SH-SY5Y (cell line): ENCODE measurements around the gene MGME1.

ENCODE experiments used
- GATA2 ChIP-seq: IDR thresholded peaks from 2 replicates; pipeline ENCODE4 v1.6.1; 2011; ENCODE audit warnings: mild to moderate bottlenecking, low read depth, low read length
- GATA3 ChIP-seq: IDR thresholded peaks from 2 replicates; pipeline ENCODE4 v1.6.1; 2011; ENCODE audit warnings: low read depth, mild to moderate bottlenecking, low read length, moderate library complexity

The MGME1 gene

DNA sequence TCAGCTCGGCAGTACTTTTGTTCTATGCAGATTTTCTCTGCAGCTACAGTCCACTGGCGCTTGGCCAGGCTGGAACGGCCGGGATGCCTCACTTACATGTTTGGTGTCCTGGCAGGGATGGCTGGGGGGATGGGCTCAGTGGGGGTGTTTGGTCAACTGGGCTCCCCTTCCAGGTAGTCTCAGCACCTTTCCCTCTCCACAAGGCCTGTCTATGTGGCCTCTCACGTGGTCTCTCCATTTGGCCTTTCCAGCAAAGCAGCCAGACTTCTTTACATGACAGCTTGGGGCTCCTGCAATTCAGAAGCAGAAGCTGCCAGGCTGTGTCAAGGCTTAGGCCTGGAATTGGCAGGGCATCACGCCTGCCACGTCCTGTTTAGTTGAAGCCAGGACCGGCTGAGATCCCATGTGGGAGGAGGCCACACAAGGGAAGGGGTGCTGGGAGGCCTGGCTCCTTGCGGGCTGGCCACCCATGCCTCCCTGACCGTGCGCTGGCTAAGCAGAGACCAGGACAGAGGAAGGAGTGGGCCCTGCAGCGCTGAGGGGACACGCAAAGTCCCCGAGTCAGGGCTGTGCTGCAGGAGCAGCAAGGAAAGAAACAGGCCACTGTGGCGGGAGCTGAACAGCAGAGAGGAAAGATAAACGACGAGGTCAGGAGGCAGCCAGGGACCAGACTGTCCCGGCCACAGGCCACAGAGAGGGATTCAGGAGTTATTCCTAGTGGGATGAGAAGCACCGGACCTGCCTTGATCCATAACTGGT, 38.9 kb downstream of the MGME1 start:
- TF ChIP-seq GATA3, result no peak

DNA sequence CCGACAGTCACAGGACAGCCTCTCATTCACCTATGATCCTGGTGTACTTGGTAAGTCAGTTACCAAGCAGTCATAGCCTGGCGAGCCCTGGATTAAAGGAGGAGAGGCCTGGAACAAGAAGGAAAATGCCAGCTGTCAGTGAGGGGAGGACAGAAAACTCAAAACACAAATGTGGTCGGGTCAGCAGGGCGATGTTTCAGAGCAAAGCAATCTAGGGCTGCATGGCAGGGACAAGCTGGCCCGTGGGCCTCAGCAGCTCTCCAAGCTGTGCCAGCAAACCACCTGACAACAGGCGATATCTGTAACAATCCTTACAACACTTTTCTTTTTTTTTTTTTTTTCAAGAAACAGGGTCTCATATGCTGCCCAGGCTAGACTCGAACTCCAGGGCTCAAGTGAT, 40.3 kb downstream of the MGME1 start:
- TF ChIP-seq GATA3 (no peak), GATA2 (no peak)

DNA sequence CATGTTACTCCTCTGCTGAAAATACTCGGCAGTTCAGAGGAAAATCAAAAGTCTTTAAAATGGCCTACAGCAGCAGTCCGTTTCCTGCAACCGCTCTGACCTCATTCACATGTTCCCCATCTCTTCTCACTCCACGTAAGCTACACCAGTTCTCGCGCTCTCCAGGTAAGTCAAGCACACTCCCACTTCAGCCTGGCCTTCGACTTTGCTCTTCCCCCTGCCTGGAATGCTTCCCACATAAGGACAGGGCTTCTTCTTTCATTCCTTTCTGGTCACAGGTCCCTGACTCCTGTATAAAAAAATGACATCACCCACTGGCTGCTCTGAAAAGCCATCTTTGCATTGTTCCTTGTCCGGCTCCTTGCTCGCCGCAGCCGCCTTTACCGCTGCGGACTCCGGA, 42.7 kb downstream of the MGME1 start:
- TF ChIP-seq GATA2 (no peak), GATA3 (no peak)

DNA sequence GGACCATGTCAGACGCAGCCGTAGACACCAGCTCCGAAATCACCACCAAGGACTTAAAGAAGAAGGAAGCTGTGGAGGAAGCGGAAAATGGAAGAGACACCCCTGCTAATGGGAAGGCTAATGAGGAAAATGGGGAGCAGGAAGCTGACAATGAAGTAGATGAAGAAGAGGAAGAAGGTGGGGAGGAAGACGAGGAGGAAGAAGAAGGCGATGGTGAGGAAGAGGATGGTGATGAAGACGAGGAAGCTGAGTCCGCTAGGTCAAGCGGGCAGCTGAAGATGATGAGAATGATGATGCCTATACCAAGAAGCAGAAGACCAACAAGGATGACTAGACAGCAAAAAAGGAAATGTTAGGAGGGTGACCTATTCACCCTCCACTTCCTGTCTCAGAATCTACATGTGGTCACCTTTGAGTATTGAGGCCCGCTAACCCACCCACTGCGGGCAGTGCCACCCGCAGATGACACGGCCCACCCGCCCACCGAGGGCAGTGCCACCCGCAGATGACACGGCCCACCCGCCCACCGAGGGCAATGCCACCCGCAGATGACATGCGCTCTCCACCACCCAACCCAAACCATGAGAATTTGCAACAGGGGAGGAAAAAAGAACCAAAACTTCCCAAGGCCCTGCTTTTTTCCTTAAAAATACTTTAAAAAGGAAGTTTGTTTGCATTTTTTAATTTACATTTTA, 43.3 kb downstream of the MGME1 start:
- TF ChIP-seq GATA3 (no peak), GATA2 (no peak)

DNA sequence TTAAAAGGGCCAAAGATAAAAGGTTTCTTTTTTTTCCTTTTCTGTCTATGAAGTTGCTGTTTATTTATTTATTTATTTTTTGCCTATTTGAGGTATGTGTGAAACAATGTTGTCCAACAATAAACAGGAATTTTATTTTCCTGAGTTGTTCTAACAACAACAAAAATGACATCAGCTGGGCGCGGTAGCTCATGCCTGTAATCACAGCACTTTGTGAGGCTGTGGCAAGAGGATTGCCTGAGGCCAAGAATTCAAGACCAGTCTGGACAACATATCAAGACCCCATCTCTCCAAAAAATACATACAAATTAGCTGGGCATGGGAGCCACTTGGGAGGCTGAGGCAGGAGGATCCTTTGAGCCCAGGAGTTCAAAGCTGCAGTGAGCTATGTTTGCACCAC, 44.1 kb downstream of the MGME1 start:
- no peak for TF ChIP-seq GATA2
- no peak for TF ChIP-seq GATA3

DNA sequence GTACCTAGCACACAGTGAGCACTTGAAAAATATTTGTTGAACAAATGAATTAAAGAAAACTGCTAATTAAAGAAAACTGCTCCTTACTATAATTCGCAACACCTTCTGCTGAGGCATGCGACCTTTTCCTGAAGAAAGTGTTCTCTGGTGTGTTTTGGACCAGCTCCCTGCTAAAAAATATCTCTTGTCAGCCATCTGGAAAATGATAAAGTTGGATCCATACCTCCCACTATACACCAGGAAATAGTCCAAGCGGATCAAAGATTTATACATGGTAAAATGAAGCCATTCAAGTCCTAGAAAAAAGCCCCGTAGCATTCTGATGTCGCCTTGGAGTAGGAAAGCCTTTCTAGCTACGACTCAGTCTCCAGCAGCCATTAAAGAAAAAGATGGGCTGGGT, 45.6 kb downstream of the MGME1 start:
- TF ChIP-seq GATA3, result no peak

DNA sequence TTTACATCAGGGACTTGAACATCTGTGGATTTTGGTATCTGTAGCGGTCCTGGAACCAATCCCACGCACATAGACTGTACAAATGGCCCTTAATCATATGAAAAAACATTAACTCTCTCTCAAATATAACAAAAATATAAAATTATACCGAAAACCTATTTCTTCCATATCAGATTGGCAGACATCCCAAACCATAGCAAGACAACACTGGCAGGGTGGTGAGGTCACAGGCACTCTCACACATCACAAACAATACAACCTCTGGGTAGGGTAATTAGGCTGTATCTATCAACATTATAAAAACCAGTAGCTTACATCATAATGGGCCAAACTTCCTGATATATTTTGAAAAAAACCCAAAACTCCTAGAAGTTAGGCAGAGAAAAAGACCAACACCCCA, 48.0 kb downstream of the MGME1 start:
- TF ChIP-seq GATA2 (peak; percentile 68; the same call in 1 of the 2 replicates), GATA3 (0 out of 2 replicates have a peak, but pooled peaks have one; percentile 29)

DNA sequence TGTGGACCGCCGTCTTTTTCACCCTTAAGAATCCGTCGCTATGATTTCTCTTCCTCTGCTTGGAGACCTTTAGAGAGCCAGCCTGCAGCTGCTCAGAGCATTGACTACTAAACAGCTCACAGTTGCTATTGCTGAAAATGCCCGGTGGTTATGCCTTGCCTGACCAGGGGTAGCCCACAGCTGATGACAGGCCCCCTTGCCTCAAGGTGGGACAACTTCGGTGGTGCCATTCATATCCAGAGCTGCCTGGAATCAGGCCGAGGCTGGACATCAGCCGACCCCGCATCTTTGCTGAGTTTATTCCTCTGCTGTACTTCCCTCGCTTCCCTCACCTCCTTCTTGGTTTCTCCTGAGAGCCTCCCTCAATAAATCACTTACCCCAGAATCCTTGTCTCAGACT, 49.3 kb downstream of the MGME1 start:
- TF ChIP-seq GATA3 (no peak), GATA2 (no peak)

DNA sequence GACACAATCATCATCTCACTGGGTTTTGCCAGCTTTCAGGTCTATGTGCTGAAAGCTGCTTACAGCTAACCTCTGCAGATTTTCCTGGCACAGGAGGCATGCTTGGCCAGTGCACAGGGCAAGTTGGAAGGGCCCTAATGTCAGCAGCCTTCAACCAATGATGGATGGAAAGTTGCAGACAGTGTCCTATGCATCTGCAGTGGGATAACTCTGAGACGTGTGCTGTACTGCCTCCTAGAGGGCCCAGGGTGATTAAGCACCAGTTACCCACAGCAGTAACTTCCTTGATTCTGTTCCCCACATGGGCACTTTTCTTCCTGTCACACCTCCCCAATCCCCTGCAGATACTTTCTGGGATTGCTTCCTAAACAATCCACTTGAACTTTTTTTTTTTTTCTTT, 50.2 kb downstream of the MGME1 start:
- TF ChIP-seq GATA2 (no peak), GATA3 (no peak)

DNA sequence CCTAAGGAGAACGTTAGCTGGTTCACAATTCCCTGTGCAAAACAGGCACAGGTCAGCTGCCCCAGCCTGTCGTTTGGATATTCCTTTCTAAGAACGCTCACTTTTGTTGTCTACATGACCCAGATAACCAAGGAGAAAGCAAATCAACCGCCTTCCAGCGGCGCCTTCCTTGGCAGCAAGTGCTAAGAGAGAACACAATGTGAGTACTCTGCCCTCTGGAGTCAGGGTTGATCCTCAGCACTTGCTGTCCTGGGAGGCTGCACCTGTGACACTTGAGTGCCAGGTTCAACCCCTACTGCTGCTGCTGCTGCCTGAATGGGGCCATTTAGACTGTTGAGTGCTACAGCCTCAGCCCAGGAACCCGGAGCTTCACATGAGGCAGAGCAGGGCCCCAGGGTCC, 52.1 kb downstream of the MGME1 start:
- TF ChIP-seq GATA2, result no peak
- no peak for TF ChIP-seq GATA3

DNA sequence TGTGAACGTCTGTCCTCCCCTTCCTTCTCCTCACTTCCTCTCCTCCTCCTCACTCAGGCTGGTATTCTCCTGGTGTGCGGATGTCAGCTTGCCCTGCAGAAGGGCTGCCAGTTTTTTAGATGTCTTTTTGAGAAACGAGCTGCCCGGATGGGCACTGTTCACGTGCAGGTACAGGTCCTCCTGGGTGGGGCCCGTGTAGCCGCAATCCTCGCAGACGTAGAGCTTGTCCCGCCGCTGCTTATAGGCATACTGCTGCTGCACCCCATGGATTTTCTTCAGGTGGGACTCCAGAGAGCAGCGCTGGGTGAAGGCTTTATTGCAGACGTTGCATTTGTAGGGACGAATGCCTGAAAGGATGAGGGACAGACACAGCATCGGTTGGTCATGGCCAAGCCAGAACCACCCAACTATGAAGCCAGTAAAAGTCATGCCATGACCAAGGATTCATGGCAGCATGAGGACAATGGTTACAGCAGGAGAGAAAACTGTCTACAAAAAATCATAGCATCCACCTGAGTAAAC, 55.8 kb downstream of the MGME1 start:
- TF ChIP-seq GATA3 (no peak), GATA2 (no peak)

DNA sequence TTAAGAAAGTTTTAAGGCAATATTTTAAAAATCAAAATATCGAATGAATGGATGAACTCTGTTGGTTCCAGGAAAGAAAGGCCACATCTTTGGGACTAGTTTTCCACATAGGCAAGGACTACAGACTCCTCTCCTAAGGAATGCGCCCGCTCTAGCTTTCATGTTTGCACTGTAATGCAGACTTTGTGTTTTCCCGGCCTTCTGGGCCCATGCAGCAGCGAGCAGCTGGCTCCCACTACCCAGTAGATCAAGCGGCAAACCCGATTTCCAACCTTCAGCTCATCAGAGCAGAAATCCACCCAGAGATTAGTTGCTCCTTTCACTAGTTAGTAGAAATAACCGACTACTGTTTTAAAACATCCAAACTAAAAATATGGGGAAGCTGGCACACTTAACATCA, 61.2 kb downstream of the MGME1 start:
- no peak for TF ChIP-seq GATA3
- no peak for TF ChIP-seq GATA2

DNA sequence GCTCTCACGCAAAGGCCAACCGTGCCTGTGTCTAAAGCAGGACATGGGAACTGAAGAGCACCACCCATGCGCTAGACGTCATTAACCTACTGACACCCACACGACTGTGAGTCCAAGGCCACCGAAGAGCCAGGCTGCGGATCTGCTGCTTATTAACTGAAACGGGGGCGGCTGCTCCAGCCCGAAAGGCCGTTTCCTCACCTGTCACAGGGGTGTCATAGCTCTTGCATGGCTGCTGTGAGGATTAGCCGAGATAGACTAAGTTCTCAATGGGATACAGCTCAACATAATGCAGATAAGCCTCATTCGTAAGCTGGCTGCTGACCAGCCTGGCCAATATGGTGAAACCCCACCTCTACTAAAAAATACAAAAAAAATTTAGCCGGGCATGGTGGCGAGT, 62.2 kb downstream of the MGME1 start:
- no peak for TF ChIP-seq GATA3
- no peak for TF ChIP-seq GATA2

DNA sequence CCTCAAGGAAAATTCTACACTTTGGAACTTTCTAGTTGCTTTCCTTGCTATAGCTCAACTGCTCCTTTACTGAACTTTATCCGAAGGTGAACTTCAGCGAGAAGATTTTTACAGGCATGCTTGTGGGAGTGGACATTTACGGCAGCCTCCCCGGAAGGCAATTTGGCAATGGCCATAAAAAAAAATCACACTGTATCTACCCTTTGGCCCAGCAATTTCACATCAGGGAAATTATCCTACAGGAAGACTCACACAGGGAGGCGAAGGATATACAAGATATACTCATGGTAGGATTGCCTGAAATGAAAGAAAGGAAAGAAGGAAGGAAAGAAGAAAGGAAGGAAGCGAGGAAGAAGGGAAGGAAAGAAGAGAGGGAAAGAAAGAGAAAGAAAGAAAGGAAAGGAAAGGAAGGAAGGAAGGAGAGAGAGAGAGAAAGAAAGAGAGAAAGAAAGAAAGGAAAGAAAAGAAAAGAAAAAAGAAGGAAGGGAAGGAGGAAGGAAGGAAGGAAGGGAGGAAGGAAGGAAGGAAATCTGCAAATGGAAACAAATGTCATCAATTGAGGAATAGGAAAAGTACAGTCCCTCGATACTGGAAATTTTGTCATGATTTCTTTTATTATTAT, 63.2 kb downstream of the MGME1 start:
- TF ChIP-seq GATA2 (no peak), GATA3 (no peak)

DNA sequence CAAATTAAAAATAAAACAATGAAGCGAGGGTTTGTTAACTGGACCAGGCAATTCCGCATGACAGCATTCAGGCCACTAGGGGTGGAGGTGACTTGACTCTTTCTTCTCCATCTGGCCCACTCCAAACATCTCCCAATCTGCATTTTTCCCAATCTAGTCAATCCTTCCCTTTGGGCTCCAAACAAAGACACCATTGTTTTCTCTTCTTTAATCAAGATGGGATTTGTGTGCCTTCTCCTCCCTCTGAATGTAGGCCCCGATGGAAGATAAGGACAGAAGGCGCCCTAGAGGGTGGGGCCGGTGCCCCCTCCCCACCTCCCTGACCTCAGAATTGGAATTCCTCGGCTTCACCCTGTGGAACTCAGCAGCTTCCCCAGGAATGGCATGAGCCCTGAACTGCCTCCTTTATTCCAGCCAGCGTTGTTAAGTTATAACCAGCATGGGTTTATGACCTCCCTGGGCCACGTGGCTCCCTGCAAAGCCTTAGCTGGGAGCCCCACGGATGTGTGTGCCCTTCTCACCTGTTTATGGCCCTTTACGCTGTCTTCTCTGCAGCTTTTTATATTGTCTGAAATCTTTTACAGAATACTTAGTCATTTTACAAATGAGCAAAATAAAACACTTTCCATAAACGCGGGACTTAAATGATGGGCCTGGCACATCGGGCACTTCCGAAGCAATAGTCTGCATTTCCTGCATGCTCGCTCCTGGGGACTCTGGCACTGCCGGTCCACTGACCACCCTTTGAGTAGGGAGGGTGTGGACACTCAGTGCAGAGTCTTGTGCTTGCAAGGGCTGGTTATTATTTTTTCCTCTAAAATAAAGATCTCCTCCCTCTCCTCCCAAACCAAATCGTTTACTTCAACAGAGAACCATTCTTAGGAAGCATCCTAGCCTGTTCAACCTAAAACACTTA, 64.4 kb downstream of the MGME1 start:
- TF ChIP-seq GATA2 (no peak), GATA3 (no peak)
